Measurements from ENCODE around the gene FASN.

The FASN gene

GRCh38 chr17:82113422-82113821 lies 15.4 kb upstream of the FASN start:
- Histone ChIP-seq H3K9me3 (ENCODE audit: low read depth, low read length) (no peaks in the 10 kb centered on the region), H3K27ac (no peak overlapping the region), H3K9ac (ENCODE audit: insufficient read length) (no peak overlapping the region), H3K36me3 (ENCODE audit: insufficient read depth, low read length) (no peaks in the 10 kb centered on the region; the same call in 1 of the 2 replicates), H3K4me3 (no peak overlapping the region)
- TF ChIP-seq EZH2 (IDR thresholded peaks at IDR 0.05) (no peak), POLR2AphosphoS5 (IDR thresholded peaks at IDR 0.05; ENCODE audit: borderline replicate concordance, low read depth, low read length) (no peak), FOXP2 (optimal IDR thresholded peaks at IDR 0.05; ENCODE audit: control extremely low read depth, extremely low read length, insufficient read depth) (no peak)
- DNase-seq (ENCODE audit: low read depth, low spot score), result no peak

- Histone ChIP-seq H3K36me3 (ENCODE audit: insufficient read depth, low read length) (no peaks in the 10 kb centered on the region; the same call in 1 of the 2 replicates), H3K4me3 (no peak overlapping the region), H3K9me3 (ENCODE audit: low read depth, low read length) (no peaks in the 10 kb centered on the region), H3K9ac (ENCODE audit: insufficient read length) (no peak overlapping the region), H3K27ac (no peak overlapping the region)
- DNase-seq (ENCODE audit: low read depth, low spot score), result no peak
- TF ChIP-seq EZH2 (IDR thresholded peaks at IDR 0.05) (no peak), FOXP2 (optimal IDR thresholded peaks at IDR 0.05; ENCODE audit: control extremely low read depth, extremely low read length, insufficient read depth) (no peak), POLR2AphosphoS5 (IDR thresholded peaks at IDR 0.05; ENCODE audit: borderline replicate concordance, low read depth, low read length) (no peak)
Observed at GRCh38 chr17:82112914-82113311, 14.9 kb upstream of the FASN start.

GRCh38 chr17:82112181-82112913 lies 14.3 kb upstream of the FASN start:
- Histone ChIP-seq H3K36me3 (ENCODE audit: insufficient read depth, low read length) (no peaks in the 10 kb centered on the region; the same call in 1 of the 2 replicates), H3K4me3 (no peak overlapping the region), H3K27ac (no peak overlapping the region), H3K9me3 (ENCODE audit: low read depth, low read length) (no peaks in the 10 kb centered on the region), H3K9ac (ENCODE audit: insufficient read length) (no peak overlapping the region)
- no peak for TF ChIP-seq EZH2 (IDR thresholded peaks at IDR 0.05)
- TF ChIP-seq FOXP2 (optimal IDR thresholded peaks at IDR 0.05; ENCODE audit: control extremely low read depth, extremely low read length, insufficient read depth), result no peak
- no peak for TF ChIP-seq POLR2AphosphoS5 (IDR thresholded peaks at IDR 0.05; ENCODE audit: borderline replicate concordance, low read depth, low read length)
- DNase-seq (ENCODE audit: low read depth, low spot score), result no peak

GRCh38 chr17:82110298-82110697 lies 12.3 kb upstream of the FASN start:
- DNase-seq (ENCODE audit: low read depth, low spot score), result no peak
- Histone ChIP-seq H3K27ac (peak overlapping the region; percentile 5; the same call in 1 of the 2 replicates), H3K9ac (ENCODE audit: insufficient read length) (no peak overlapping the region)

GRCh38 chr17:82108961-82109475 lies 11.0 kb upstream of the FASN start:
- no peak for DNase-seq (ENCODE audit: low read depth, low spot score)
- Histone ChIP-seq H3K4me3 (no peak overlapping the region), H3K36me3 (ENCODE audit: insufficient read depth, low read length) (no peaks in the 10 kb centered on the region; the same call in 1 of the 2 replicates), H3K9ac (ENCODE audit: insufficient read length) (peak overlapping the region; percentile 50), H3K27ac (peak overlapping the region; percentile 79), H3K9me3 (ENCODE audit: low read depth, low read length) (no peaks in the 10 kb centered on the region)
- TF ChIP-seq POLR2AphosphoS5 (IDR thresholded peaks at IDR 0.05; ENCODE audit: borderline replicate concordance, low read depth, low read length) (no peak), FOXP2 (optimal IDR thresholded peaks at IDR 0.05; ENCODE audit: control extremely low read depth, extremely low read length, insufficient read depth) (no peak), EZH2 (IDR thresholded peaks at IDR 0.05) (no peak)

More at GRCh38 chr17:82110298-82110697, 12.3 kb upstream of the FASN start:
- Histone ChIP-seq H3K36me3 (ENCODE audit: insufficient read depth, low read length) (no peaks in the 10 kb centered on the region; the same call in 1 of the 2 replicates), H3K4me3 (no peak overlapping the region), H3K9me3 (ENCODE audit: low read depth, low read length) (no peaks in the 10 kb centered on the region)
- TF ChIP-seq FOXP2 (optimal IDR thresholded peaks at IDR 0.05; ENCODE audit: control extremely low read depth, extremely low read length, insufficient read depth) (no peak), POLR2AphosphoS5 (IDR thresholded peaks at IDR 0.05; ENCODE audit: borderline replicate concordance, low read depth, low read length) (no peak), EZH2 (IDR thresholded peaks at IDR 0.05) (no peak)

GRCh38 chr17:82108496-82108945 lies 10.5 kb upstream of the FASN start:
- TF ChIP-seq POLR2AphosphoS5 (IDR thresholded peaks at IDR 0.05; ENCODE audit: borderline replicate concordance, low read depth, low read length) (no peak), FOXP2 (optimal IDR thresholded peaks at IDR 0.05; ENCODE audit: control extremely low read depth, extremely low read length, insufficient read depth) (no peak), EZH2 (IDR thresholded peaks at IDR 0.05) (no peak)
- H3K9ac ChIP-seq (ENCODE audit: insufficient read length), result peak overlapping the region; percentile 50

GRCh38 chr17:82108038-82108437 lies 10.0 kb upstream of the FASN start:
- H3K36me3 ChIP-seq (ENCODE audit: insufficient read depth, low read length), result no peaks in the 10 kb centered on the region; the same call in 1 of the 2 replicates
- DNase-seq (ENCODE audit: low read depth, low spot score), result no peak

More at GRCh38 chr17:82108496-82108945, 10.5 kb upstream of the FASN start:
- Histone ChIP-seq H3K36me3 (ENCODE audit: insufficient read depth, low read length) (no peaks in the 10 kb centered on the region; the same call in 1 of the 2 replicates), H3K4me3 (no peak overlapping the region), H3K9me3 (ENCODE audit: low read depth, low read length) (no peaks in the 10 kb centered on the region), H3K27ac (peak overlapping the region; percentile 79)
- no peak for DNase-seq (ENCODE audit: low read depth, low spot score)

GRCh38 chr17:82107341-82107860 lies 9.4 kb upstream of the FASN start:
- Histone ChIP-seq H3K36me3 (ENCODE audit: insufficient read depth, low read length) (no peaks in the 10 kb centered on the region; the same call in 1 of the 2 replicates), H3K9ac (ENCODE audit: insufficient read length) (no peak overlapping the region), H3K9me3 (ENCODE audit: low read depth, low read length) (no peaks in the 10 kb centered on the region), H3K27ac (no peak overlapping the region), H3K4me3 (no peak overlapping the region)
- TF ChIP-seq EZH2 (IDR thresholded peaks at IDR 0.05) (no peak), POLR2AphosphoS5 (IDR thresholded peaks at IDR 0.05; ENCODE audit: borderline replicate concordance, low read depth, low read length) (no peak), FOXP2 (optimal IDR thresholded peaks at IDR 0.05; ENCODE audit: control extremely low read depth, extremely low read length, insufficient read depth) (no peak)
- DNase-seq (ENCODE audit: low read depth, low spot score), result no peak

More at GRCh38 chr17:82108038-82108437, 10.0 kb upstream of the FASN start:
- no peak for TF ChIP-seq POLR2AphosphoS5 (IDR thresholded peaks at IDR 0.05; ENCODE audit: borderline replicate concordance, low read depth, low read length)
- TF ChIP-seq FOXP2 (optimal IDR thresholded peaks at IDR 0.05; ENCODE audit: control extremely low read depth, extremely low read length, insufficient read depth), result no peak
- TF ChIP-seq EZH2 (IDR thresholded peaks at IDR 0.05), result no peak
- H3K4me3 ChIP-seq, result no peak overlapping the region
- no peaks in the 10 kb centered on the region for H3K9me3 ChIP-seq (ENCODE audit: low read depth, low read length)
- peak overlapping the region; percentile 79; the same call in 1 of the 2 replicates for H3K27ac ChIP-seq
- H3K9ac ChIP-seq (ENCODE audit: insufficient read length), result no peak overlapping the region
